HepG2 (cell line): Measurements from ENCODE around the gene RNGTT. TPM values are rescaled to one million over a fixed set of nuclear protein-coding genes. Genes with fewer than 3 reads are reported as not detected.

ENCODE experiments used
- CBFB ChIP-seq: sonication (generic); formaldehyde crosslinking; IDR thresholded peaks from 2 replicates; pipeline ENCODE4 v1.4.0; 2020; ENCODE audit warnings: missing genetic modification reagents
- ERF ChIP-seq: IDR thresholded peaks from 2 replicates; pipeline ENCODE4 v1.6.1; 2018; ENCODE audit warnings: missing biosample characterization, missing genetic modification reagents
- FOXP1 ChIP-seq, 2 experiments: fragments of 450-650 bp in 1 of 2; IDR thresholded peaks; 2 replicates each; pipeline ENCODE4 v1.6.1; 2017 to 2018; ENCODE audit warnings: antibody characterized with exemption in 1 of 2
- HDAC2 ChIP-seq: sonication (generic); formaldehyde crosslinking; IDR thresholded peaks from 2 replicates; pipeline ENCODE4 v1.4.0; 2020; ENCODE audit warnings: missing genetic modification reagents
- JDP2 ChIP-seq: sonication (generic); formaldehyde crosslinking; IDR thresholded peaks from 2 replicates; pipeline ENCODE4 v1.8.1; 2022; ENCODE audit warnings: missing genetic modification reagents, borderline replicate concordance
- MBD4 ChIP-seq: IDR thresholded peaks from 2 replicates; pipeline ENCODE4 v1.6.1; 2012; ENCODE audit warnings: low read length, inconsistent platforms, borderline replicate concordance
- NKX3-1 ChIP-seq: sonication (generic); formaldehyde crosslinking; IDR thresholded peaks from 2 replicates; pipeline ENCODE4 v1.5.0; 2020; ENCODE audit warnings: missing genetic modification reagents
- RBAK ChIP-seq: sonication (generic); formaldehyde crosslinking; IDR thresholded peaks from 2 replicates; pipeline ENCODE4 v1.5.1; 2020; ENCODE audit warnings: mild to moderate bottlenecking, missing genetic modification reagents
- RBM22 ChIP-seq: fragments of 200-400 bp; formaldehyde crosslinking; optimal IDR thresholded peaks from 2 replicates; pipeline ENCODE3; 2017; ENCODE audit warnings: mild to moderate bottlenecking, low read length, moderate library complexity
- RFXAP ChIP-seq: sonication (generic); formaldehyde crosslinking; IDR thresholded peaks from 2 replicates; pipeline ENCODE4 v1.4.0; 2020; ENCODE audit warnings: missing genetic modification reagents, borderline replicate concordance
- TCF7L2 ChIP-seq: IDR thresholded peaks from 2 replicates; pipeline ENCODE4 v1.6.1; 2011; ENCODE audit warnings: mild to moderate bottlenecking, low read depth, low read length, moderate library complexity
- THAP11 ChIP-seq: IDR thresholded peaks from 2 replicates; pipeline ENCODE4 v1.6.1; 2016; ENCODE audit warnings: missing biosample characterization, missing genetic modification reagents
- TOE1 ChIP-seq: sonication (generic); formaldehyde crosslinking; IDR thresholded peaks from 2 replicates; pipeline ENCODE4 v1.4.0; 2020; ENCODE audit warnings: mild to moderate bottlenecking, missing genetic modification reagents
- ZBTB8A ChIP-seq: sonication (generic); formaldehyde crosslinking; IDR thresholded peaks from 2 replicates; pipeline ENCODE4 v1.4.0; 2020; ENCODE audit warnings: mild to moderate bottlenecking, low read depth, missing genetic modification reagents, borderline replicate concordance
- ZMYM2 ChIP-seq: sonication (generic); formaldehyde crosslinking; IDR thresholded peaks from 2 replicates; pipeline ENCODE4 v1.8.0; 2022; ENCODE audit warnings: mild to moderate bottlenecking, missing genetic modification reagents
- ZNF180 ChIP-seq: sonication (generic); formaldehyde crosslinking; IDR thresholded peaks from 2 replicates; pipeline ENCODE4 v1.4.0; 2020; ENCODE audit warnings: low read depth, missing genetic modification reagents, borderline replicate concordance
- ZNF260 ChIP-seq: sonication (generic); formaldehyde crosslinking; IDR thresholded peaks from 2 replicates; pipeline ENCODE4 v1.4.0; 2020; ENCODE audit warnings: missing genetic modification reagents, low read depth, mild to moderate bottlenecking, borderline replicate concordance
- ZNF263 ChIP-seq: sonication (generic); formaldehyde crosslinking; IDR thresholded peaks from 2 replicates; pipeline ENCODE4 v1.4.0; 2020; ENCODE audit warnings: missing genetic modification reagents
- ZNF644 ChIP-seq: IDR thresholded peaks from 2 replicates; pipeline ENCODE4 v1.6.1; 2016; ENCODE audit warnings: low read depth
- polyA plus RNA-seq, 8 experiments: library from polyadenylated mRNA; depleted of rRNA in 3 of 8; stranded (reverse) in 7 of 8; unstranded in 1 of 8; fragments of >200 nt; fragmentation: Illumina TruSeq in 4 of 8; extraction: Trizol in 4 of 8; gene quantifications; 2 replicates each; pipeline versions ENCODE4 v1.2.1 to v1.2.3, GENCODE V29; 2011 to 2016; ENCODE audit warnings: low read depth in 4 of 8, missing spikeins in 1 of 8, mixed read lengths in 1 of 8; ENCODE audit not compliant: insufficient read depth in 1 of 8
- total RNA-seq, 5 experiments: library from RNA; depleted of rRNA; stranded (reverse); fragments of >200 nt; fragmentation: Illumina TruSeq; extraction: Trizol; gene quantifications; 2 replicates each; pipeline ENCODE4 v1.2.3, GENCODE V29; 2016; ENCODE audit warnings: low read depth in 1 of 5
- TF ChIP-seq, protein P1 (sequence below): sonication (generic); formaldehyde crosslinking; IDR thresholded peaks from 2 replicates; pipeline ENCODE4 v1.4.0; 2020; ENCODE audit warnings: mild to moderate bottlenecking, missing genetic modification reagents
- TF ChIP-seq, protein P2 (sequence below): IDR thresholded peaks from 2 replicates; pipeline ENCODE4 v1.6.1; 2016; ENCODE audit warnings: missing compliant biosample characterization, missing genetic modification reagents, borderline replicate concordance
- TF ChIP-seq, protein P3 (sequence below): sonication (generic); formaldehyde crosslinking; IDR thresholded peaks from 2 replicates; pipeline ENCODE4 v1.5.1; 2020; ENCODE audit warnings: missing genetic modification reagents, mild to moderate bottlenecking, borderline replicate concordance
- TF ChIP-seq, protein P4 (sequence below), 2 experiments: sonication (generic) in 1 of 2; formaldehyde crosslinking in 1 of 2; IDR thresholded peaks; 2 replicates each; pipeline versions ENCODE4 v1.4.0 to v1.6.1; 2016 to 2020; ENCODE audit warnings: borderline replicate concordance in 1 of 2, low read depth in 1 of 2, mild to moderate bottlenecking in 1 of 2, missing genetic modification reagents in 1 of 2

The RNGTT gene
- total and polyA plus RNA-seq, 2 of the 13 experiments (the other 11 are each of a cell fraction or from before 2014, with no cell fraction given) = 6.0 to 22.6 TPM

DNA sequence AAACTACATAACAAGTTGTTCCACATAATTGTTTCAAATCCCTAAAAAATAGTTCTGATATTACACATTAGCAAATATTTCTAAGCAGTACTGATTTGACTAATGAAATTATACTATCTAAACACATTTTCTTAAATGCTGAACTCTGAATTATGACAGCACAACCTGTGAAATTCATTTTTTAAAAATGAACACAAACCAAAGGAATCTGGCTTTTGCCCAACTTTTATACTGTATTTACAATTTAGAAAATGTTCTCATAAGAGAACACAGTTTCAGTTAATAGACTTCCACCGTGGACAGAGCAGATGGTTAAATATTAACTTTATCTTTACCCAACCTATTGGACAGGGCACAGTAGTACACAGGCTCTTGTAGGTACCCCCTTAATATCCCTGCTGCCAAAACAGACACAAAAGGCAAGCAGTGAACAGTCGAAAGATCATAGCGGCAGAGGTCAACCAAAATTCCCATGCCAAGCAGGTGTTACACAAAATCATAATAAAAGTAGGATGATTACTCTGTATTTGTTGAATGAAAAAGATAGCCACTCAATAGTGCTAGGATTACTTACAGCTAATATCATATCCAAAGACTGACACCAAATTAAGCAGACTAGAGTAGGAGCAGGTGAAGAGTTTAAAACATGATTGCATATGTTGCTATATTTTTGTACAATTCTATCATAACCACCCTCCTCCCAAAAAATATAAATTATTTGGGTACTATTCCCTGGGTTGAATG lies 122.5 kb downstream of the RNGTT start (continued):
- TF ChIP-seq ZBTB8A (CRISPR knock-in tag) (no peak), ZNF180 (CRISPR knock-in tag) (no peak), ZNF260 (CRISPR knock-in tag) (no peak), ZNF644 (CRISPR knock-in tag) (peak; percentile 56; the same call in 1 of the 2 replicates), THAP11 (CRISPR knock-in tag) (0 out of 2 replicates have a peak, but pooled peaks have one; percentile 12), RBAK (CRISPR knock-in tag) (no peak), ZNF263 (no peak), HDAC2 (CRISPR knock-in tag) (peak; percentile 57), RBM22 (no peak), FOXP1 (IDR thresholded peaks at IDR 0.05) (no peak), FOXP1 (CRISPR knock-in tag; IDR thresholded peaks at IDR 0.05) (0 out of 2 replicates have a peak, but pooled peaks have one; percentile 21), ZMYM2 (CRISPR knock-in tag) (no peak), JDP2 (no peak), CBFB (CRISPR knock-in tag) (no peak), TCF7L2 (no peak), ERF (CRISPR knock-in tag) (0 out of 2 replicates have a peak, but pooled peaks have one; percentile 40), NKX3-1 (0 out of 2 replicates have a peak, but pooled peaks have one; percentile 35), MBD4 (no peak), TOE1 (no peak; the same call in 1 of the 2 replicates), RFXAP (no peak)
- TF ChIP-seq, protein P1, sequence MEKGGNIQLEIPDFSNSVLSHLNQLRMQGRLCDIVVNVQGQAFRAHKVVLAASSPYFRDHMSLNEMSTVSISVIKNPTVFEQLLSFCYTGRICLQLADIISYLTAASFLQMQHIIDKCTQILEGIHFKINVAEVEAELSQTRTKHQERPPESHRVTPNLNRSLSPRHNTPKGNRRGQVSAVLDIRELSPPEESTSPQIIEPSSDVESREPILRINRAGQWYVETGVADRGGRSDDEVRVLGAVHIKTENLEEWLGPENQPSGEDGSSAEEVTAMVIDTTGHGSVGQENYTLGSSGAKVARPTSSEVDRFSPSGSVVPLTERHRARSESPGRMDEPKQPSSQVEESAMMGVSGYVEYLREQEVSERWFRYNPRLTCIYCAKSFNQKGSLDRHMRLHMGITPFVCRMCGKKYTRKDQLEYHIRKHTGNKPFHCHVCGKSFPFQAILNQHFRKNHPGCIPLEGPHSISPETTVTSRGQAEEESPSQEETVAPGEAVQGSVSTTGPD (CRISPR knock-in tag) = no peak
- TF ChIP-seq, protein P2, sequence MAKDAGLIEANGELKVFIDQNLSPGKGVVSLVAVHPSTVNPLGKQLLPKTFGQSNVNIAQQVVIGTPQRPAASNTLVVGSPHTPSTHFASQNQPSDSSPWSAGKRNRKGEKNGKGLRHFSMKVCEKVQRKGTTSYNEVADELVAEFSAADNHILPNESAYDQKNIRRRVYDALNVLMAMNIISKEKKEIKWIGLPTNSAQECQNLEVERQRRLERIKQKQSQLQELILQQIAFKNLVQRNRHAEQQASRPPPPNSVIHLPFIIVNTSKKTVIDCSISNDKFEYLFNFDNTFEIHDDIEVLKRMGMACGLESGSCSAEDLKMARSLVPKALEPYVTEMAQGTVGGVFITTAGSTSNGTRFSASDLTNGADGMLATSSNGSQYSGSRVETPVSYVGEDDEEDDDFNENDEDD = no peak
- TF ChIP-seq, protein P3, sequence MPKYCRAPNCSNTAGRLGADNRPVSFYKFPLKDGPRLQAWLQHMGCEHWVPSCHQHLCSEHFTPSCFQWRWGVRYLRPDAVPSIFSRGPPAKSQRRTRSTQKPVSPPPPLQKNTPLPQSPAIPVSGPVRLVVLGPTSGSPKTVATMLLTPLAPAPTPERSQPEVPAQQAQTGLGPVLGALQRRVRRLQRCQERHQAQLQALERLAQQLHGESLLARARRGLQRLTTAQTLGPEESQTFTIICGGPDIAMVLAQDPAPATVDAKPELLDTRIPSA = no peak
- TF ChIP-seq, protein P4, sequence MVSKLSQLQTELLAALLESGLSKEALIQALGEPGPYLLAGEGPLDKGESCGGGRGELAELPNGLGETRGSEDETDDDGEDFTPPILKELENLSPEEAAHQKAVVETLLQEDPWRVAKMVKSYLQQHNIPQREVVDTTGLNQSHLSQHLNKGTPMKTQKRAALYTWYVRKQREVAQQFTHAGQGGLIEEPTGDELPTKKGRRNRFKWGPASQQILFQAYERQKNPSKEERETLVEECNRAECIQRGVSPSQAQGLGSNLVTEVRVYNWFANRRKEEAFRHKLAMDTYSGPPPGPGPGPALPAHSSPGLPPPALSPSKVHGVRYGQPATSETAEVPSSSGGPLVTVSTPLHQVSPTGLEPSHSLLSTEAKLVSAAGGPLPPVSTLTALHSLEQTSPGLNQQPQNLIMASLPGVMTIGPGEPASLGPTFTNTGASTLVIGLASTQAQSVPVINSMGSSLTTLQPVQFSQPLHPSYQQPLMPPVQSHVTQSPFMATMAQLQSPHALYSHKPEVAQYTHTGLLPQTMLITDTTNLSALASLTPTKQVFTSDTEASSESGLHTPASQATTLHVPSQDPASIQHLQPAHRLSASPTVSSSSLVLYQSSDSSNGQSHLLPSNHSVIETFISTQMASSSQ (IDR thresholded peaks at IDR 0.05; ENCODE audit: low read depth) = peak; percentile 97
- TF ChIP-seq, protein P4 (CRISPR knock-in tag; IDR thresholded peaks at IDR 0.05; ENCODE audit: borderline replicate concordance) = peak; percentile 93; the same call in 1 of the 2 replicates
